Skeletal muscle cell (primary cell): ENCODE results near the gene PORCN.

ENCODE experiments used
- DNase-seq: peaks from one replicate; pipeline ENCODE4 v3.0.0-alpha.2; 2010; ENCODE audit warnings: low read depth
- H3K4me3 ChIP-seq: 2 replicates; pipeline ENCODE4 v1.5.1; 2011; ENCODE audit warnings: low read depth, mild to moderate bottlenecking, control low read depth, low read length, moderate library complexity

PORCN gene

DNA sequence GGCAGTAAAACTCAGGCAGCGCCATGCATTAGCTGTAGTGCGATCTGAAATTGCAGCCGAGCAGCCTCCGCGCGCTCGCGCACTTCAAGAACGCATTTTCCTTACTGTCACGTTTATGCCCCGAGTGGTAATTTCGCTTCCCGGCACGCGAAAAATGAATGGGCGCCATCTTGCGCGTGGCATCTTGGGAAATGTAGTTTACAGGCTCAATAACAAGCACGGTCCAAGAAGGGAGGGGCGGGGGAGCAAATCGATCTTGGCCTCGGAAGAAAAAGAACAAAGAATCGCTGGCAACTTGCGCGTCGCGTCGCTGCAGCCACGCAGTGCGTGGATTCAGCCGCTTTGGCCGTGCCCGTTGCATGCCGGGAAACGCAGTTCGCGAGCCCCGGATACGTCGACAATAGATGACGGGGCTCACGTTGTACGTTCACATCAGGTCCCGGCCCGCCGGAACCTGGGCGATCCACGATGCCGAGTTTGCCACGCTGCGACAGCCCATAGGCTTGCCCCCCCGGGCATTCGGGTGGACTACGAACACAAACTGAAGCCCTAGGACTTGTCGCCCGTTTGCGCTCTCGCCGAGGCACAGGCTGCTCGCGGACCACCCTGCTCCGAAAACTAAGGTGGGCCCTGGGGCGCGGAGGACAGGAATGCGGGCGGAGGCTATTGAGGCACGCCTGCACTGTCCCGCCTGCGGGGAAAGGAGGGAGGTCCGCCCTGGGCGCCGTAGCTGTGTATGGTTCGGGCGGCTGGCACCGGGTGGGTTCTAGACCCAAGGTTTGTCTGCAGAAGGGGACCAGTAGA, 32.8 kb upstream of the PORCN start, which contains the start of gene FTSJ1:
FTSJ1 (plus strand) TSS at position 426 of the 804 bp plus-strand sequence. CDS start 1,849 bp downstream, outside the sequence.
- DNase-seq = peak; percentile 82
- H3K4me3 ChIP-seq = peak within 1 kb of the TSS; percentile 76

DNA sequence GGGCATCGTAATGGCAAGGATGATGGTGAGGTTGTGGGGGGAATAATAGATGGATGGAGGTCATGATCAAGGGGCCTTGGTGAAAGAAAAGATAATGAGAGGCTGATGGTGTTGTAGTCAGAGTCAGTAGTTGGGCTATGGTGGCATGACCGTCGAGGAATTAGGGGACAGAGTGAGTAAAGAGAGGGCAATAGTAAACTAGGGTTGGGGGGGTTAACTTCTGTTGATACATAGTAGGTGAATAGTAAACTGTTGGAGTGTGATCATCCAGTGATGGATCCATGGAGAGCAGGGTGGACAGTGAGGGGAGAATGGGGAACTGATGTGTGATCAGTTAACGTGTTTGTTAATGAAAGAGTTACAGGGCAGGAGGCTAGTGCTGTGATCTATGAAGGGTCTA, 31.9 kb upstream of the PORCN start:
- H3K4me3 ChIP-seq = peak overlapping the region; percentile 76
- no peak for DNase-seq

DNA sequence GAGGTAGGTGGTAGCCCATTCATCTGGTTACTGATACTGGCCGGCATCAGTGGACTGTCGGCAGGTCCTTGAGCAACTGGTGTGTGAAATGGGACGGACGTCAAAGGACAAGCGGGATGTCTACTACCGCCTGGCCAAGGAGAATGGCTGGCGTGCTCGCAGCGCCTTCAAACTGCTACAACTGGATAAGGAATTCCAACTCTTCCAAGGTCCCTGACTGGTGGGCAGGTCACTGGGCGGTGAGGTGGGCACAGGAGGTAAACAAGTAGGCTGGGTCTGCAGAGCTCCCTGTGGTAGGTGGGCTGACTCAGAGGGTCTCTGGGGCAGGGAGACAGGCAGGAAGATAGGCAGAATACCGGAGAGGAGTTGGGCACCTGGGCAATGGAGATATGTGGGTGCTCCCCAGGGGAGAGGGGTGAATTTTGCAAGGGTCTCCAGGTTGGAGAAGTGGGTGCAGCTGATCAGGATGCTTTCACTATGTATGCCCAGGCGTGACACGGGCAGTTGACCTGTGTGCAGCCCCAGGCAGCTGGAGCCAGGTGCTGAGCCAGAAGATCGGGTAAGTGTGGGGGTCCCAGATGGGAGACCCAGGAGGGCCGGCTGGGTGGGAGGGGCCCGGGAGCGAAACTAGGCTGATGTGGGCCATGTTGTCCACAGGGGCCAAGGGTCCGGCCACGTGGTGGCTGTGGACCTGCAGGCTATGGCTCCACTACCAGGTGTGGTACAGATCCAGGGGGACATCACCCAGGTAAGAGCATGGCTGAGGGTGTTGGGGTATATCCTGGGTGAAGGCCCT, 30.6 kb upstream of the PORCN start:
- H3K4me3 ChIP-seq = no peak overlapping the region
- no peak for DNase-seq

DNA sequence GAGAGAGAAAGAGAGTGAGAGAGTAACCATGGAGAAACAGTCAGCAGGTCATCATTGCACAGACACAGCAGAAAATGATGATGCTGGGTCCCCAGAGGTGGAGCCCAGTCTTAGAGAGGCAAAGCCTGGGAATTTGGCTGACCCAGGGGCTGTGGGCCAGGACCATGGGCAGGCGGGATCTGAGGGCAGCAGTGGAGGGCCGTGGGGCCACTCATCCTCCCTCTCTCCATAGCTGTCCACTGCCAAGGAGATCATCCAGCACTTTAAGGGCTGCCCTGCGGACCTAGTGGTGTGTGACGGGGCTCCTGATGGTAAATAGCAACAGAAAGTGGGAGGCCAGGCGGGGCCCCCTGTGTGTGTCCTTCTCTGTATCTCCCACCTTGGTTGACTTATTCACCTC, 30.0 kb upstream of the PORCN start:
- DNase-seq = no peak

DNA sequence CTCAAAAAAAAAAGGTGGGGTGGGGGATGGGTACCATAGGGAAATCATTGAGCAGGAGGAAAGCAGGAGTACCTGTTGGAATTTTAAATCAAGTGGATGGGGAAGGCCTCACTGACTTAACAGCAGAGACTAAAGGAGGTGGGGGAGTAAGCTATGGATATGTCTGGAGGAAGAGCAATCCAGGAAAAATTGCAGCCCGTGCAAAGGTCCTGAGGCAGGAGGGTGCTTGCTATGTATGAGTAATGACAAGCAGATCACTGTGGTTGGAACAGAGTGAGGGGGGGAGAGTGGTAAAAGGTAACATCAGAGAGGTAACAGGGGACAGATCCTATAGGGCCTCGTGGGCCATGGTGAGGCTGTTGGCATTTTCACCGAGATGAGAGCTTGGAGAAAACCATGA, 28.6 kb upstream of the PORCN start:
- DNase-seq = no peak
- H3K4me3 ChIP-seq = no peak overlapping the region

More for the DNA sequence above, 30.0 kb upstream of the PORCN start:
- H3K4me3 ChIP-seq = no peak overlapping the region

DNA sequence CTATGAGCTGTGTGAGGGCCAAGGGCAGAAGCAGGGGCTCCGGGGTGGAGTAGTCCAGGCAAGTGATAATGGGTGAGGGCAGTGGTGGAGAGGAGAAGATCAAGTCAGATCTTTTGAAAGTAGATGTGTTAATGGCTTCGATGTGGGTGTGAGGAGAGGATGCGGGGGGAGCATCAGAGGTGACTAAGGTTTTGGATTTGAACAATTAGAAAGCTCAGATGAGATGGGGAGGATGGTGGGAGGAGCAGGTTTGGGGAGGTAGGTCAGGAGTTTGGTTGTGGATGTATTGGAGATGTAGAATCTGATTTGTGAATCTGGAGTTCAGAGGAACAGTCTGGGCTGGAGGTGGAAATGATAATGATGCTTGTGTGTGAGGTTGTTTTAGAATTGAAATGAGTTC, 28.2 kb upstream of the PORCN start:
- H3K4me3 ChIP-seq = no peak overlapping the region
- DNase-seq = no peak

DNA sequence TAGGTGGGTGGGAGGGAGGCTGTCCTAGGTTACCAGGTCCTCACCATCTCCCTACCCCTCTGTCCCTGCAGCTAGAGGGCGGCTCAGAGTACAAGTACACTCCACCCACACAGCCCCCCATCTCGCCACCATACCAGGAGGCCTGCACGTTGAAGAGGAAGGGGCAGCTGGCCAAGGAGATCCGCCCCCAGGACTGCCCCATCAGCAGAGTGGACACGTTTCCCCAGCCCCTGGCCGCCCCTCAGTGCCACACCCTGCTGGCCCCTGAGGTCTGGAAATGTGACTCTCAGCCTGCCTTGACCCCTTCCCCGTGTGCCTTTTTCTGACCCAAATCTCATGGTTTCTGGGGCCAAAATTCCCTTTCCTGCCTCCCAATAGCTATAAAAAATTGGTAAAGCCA, 26.3 kb upstream of the PORCN start:
- no peak for DNase-seq
- no peak overlapping the region for H3K4me3 ChIP-seq

DNA sequence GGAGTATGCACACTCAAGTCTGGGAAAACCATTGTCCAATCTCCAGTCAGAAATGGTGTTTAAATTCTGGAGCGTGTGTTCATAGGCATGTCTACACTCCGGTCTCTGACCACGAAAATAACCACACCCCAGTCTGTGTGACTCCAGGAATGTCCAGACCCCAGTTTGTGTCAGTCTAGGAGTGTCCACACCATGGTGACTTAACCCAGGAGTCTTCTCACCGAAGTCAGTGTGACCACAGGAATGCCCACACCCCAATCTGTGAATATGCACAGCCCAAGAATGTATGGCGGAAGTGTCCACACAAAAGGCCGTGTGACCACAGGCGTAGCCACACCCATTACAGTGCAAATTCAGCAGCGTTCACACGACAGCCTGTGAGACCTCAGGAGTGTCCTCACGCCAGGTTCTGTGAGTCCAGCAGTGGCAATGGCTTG, 21.4 kb upstream of the PORCN start:
- no peak overlapping the region for H3K4me3 ChIP-seq
- DNase-seq = peak; percentile 82

DNA sequence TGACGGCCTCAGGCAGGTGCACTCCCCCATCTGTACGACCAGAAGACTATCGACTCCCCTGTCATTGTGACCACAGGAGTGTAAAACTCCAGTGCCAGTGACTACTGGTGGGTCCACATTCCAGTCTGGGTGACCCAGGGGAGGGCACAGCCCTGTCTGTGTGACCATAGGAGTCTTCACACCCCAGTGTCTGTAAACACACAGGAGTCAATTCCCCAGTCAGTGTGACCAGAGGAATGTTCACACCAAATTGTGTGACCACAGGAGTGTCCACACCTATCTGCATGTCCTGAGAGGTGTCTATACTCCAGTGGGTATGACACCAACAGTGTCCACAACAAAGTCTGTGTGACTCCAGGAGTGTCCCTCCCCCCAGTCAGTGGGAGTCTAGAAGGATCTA, 20.8 kb upstream of the PORCN start:
- no peak for DNase-seq
- H3K4me3 ChIP-seq = no peak overlapping the region

DNA sequence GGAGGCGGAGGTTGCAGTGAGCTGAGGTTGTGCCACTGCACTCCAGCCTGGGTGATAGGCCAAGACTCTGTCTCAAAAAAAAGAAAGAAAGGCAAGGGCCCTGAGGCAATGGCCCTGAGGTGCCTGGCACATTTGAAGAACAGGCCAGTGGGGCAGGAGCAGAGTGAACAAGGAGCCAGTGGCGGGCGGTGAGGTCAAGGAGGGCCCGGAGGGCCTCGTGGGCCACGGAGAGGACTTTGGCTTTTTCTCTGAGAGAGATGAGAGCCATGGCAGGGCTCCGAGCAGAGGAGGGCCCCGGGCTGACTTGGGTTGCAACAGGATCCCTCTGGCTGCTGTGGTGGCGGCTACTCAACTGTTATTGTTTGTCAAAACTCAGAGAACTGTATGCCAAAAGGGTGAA, 19.5 kb upstream of the PORCN start:
- H3K4me3 ChIP-seq = no peak overlapping the region
- no peak for DNase-seq

DNA sequence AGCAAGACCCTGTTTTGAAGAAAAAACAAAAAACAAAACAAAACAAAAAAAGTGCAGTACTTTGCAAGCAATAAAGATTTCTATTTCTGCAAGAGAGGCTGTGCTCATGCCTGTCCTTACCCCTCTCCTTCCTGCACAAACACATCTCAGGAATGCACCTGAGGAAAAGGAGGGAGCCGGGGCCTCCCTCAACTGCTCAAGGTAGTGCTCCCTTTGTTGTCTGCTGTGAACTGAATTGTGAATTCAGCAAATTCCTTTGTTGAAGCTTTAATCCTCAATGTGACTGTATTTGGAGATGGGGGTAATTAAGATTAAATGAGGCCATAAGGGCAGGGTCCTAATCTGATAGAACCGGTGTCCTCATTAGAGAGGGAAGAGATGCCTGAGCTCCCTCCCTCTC, 18.9 kb upstream of the PORCN start:
- H3K4me3 ChIP-seq = no peak overlapping the region
- no peak for DNase-seq

DNA sequence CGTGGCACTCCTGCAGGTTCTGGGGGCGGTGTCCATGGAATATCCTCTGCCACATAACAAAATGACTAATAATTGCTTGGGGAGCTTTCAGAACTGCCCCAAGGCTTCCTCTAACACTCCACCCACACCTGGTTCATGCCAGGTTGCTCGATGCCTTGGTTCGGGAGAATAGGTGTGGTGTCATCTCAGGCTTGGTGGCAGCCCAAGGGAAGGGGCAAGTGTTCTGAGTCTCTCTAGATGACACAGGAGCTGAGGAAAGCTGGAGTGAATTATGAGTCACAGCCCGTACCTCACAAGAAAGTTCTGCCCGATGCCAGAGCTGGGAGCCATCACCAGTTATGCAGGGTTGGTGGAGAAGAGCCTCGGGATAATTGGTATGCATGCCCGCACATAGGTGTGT, 18.1 kb upstream of the PORCN start:
- no peak for DNase-seq
- no peak overlapping the region for H3K4me3 ChIP-seq

DNA sequence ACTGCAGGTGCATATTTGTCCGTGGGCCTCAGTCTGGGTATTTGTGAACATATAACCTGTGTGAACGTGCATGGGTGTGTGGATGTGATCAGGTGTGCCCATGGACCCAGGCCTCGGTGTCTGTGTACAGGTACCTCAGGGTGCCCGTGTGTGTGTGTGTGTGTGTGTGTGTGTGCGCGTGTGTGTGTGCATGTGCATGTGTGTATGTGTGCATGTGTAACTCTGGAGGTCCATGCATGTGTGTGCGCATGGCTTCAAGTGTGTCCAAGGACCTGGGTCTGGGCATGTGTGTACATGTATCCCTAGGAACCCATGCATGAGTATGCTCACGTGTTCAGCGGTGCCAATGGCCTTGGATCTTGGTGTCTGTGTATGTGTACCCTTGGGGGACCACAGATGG, 17.0 kb upstream of the PORCN start:
- DNase-seq = no peak
- H3K4me3 ChIP-seq = no peak overlapping the region

DNA sequence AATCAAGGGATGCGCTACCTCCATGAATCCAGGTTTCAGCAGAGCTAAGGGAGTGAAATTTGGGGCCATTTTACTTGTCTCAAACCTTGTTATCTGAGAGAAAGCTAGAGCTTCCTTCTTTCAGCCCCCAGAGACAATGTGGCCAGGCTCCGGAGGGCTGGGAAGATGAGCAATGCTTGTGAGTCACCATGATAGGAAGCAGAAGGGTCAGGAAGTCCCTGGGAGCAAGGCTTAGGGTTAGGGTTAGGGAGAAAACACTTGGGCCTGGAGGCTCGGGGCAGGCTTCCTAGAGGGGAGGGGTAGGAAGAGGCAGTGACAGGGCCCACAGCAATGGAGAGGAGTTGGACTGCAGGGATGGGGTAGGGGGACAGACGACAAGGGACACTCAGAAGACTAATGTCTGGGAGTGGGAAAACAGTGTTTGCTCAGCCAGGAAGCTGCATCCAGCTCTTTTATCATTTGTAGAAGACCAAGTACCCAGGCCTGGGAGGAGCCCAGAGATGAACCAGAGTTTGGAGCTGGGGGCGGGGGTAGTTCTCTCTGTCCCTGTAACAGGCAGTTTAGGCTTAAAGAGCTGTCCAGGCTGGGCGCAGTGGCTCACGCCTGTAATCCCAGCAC, 16.4 kb upstream of the PORCN start:
- no peak overlapping the region for H3K4me3 ChIP-seq
- peak; percentile 22 for DNase-seq

DNA sequence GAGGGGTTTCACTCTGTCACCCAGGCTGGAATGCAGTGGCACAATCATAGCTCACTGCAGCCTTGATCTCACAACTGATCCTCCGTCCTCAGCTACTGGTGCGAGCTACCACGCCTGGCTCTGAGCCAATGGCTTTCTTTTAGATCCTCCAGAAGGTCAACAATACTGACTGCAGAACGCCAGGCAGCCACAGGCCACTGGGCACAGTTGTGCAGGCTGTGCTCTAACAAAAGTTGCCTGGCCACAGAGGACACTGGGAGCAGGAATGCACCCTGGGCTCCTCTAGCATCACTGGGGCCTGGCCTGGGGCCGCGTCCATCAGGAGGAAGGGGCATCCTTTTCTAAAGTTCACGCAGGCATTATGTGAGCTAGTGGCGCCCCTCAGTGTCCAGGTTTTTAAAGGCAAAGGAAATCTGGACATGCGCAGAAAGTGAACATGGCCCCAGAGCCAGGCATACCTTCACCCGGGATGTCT, 14.9 kb upstream of the PORCN start:
- no peak for DNase-seq
- no peak overlapping the region for H3K4me3 ChIP-seq

DNA sequence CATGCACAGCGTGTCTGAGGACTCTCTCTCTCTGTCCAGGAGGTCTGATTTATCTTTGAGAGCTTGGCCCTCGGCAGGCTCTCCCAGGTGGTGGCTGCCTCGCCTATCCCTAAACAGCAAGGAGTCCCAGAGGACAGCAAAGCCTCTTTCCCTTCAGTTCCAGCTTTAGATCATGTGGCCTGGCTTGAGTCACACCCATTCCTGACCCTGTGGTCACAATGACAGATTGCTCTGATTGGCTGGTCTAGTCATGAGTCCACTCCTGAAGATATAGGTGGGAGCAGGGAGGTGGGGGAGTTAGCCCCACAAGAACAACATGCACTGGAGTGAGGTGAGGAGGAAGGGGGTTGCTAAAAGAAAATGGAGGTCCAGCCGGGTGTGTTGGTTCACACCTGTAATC, 12.1 kb upstream of the PORCN start:
- DNase-seq = no peak
- H3K4me3 ChIP-seq = no peak overlapping the region

DNA sequence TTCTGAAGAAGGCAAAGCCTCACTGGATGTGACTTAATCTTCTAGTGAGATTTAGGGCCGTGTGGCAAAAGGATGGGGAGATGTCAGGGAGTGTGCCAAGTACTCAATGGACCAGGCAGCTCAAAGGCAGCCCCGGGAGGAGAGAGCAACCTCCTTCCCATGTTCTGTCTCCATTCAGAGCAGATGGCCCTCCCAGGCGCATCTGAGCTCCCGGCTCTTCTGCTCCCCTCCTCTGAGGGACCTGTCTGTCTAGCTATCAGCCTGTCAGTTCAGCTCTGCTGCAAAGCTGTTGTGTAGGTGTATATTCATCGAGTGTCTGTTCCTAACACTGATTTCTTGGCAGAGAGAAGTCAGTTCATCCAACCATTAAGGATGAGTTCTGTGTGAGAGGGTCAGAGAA, 10.9 kb upstream of the PORCN start:
- no peak overlapping the region for H3K4me3 ChIP-seq
- DNase-seq = no peak

DNA sequence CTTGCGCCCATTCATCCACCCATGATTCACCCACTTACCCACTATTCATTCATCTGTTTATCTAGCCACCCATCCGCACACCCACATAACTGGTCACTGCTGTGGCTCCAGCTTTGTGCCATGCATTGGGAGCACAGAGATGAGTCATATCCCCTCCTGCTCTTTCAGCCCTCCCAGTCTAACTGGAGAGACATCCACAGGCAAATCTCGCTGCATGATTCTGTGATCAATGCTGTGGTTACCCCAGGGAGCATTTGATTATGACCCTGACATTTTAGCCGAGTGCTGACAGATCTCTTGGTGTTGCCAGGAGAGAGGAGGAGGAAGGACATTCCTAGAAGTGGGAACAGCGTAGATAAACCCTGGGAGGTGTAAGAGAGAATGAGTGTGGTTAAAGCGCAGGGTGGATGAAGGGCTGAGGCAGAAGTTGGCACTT, 10.4 kb upstream of the PORCN start:
- peak; percentile 63 for DNase-seq
- H3K4me3 ChIP-seq = no peak overlapping the region

DNA sequence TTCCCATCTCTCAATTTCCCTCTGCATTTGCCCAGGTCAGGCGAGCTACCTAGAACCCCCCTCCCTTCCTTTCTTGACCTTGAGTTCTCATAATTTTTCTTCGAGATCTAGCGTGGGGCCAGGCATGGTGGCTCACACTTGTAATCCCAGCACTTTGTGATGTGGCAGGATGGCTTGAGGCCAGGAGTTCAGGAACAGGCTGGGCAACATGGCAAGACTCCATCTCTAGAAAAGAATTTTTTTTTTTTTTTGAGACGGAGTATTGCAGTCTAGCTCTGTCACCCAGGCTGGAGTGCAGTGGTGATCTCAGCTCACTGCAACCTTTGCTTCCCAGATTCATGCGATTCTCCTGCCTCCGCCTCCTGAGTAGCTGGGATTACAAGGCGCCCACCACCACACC, 4.5 kb upstream of the PORCN start:
- no peak for DNase-seq

DNA sequence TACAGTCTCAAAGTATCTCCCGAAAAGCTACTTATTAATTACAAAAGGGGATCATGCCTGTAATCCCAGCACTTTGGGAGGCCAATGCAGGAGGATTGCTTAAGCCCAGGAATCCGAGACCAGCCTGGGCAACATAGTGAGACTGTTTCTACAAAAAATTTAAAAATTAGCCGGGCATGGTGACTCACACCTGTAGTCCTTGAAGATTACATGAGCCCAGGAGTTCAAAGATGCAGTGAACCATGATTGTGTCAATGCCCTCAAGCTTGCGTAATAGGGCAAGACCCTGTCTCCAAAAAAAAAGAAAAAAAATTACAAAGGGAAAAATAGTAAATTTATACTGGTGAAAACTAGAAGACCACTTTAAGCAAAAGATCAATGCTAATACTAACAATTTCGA, 3.3 kb upstream of the PORCN start:
- no peak overlapping the region for H3K4me3 ChIP-seq
- no peak for DNase-seq

More for the DNA sequence above, 4.5 kb upstream of the PORCN start:
- no peak overlapping the region for H3K4me3 ChIP-seq
